Calu3 (cell line): ENCODE measurements around the gene SETMAR. TPM values are rescaled to one million over a fixed set of nuclear protein-coding genes. Genes with fewer than 3 reads are reported as not detected.

Experiments
- BruUV-seq: library from RNA; stranded (reverse); fragments of 400-500 nt; replicated peaks from 2 replicates; lab custom pipeline; 2021; lab: Mats Ljungman, UMichigan
- CTCF ChIA-PET: fragments of 300-600 bp; sonication (Branson Sonifier 250); formaldehyde crosslinking; loops from one replicate; lab custom pipeline; 2022; ENCODE audit warnings: antibody characterized with exemption; lab: Charles Lee
- DNase-seq: peaks from one replicate; pipeline ENCODE4 v3.0.0; 2022
- H3K27ac Mint-ChIP-seq: one replicate; pipeline ENCODE4 v1.8.0; 2022; ENCODE audit warnings: mixed read lengths; ENCODE audit not compliant: unreplicated experiment
- H3K27me3 Mint-ChIP-seq: one replicate; pipeline ENCODE4 v1.8.0; 2022; ENCODE audit warnings: mixed read lengths; ENCODE audit not compliant: unreplicated experiment
- H3K36me3 Mint-ChIP-seq: one replicate; pipeline ENCODE4 v1.8.0; 2022; ENCODE audit warnings: mild to moderate bottlenecking, moderate library complexity, mixed read lengths; ENCODE audit not compliant: insufficient read depth, unreplicated experiment
- H3K4me1 Mint-ChIP-seq: one replicate; pipeline ENCODE4 v1.8.0; 2022; ENCODE audit warnings: mild to moderate bottlenecking, low read depth, mixed read lengths; ENCODE audit not compliant: unreplicated experiment
- H3K4me3 Mint-ChIP-seq: one replicate; pipeline ENCODE4 v1.8.0; 2022; ENCODE audit warnings: mild to moderate bottlenecking, low read depth, moderate library complexity, mixed read lengths; ENCODE audit not compliant: unreplicated experiment
- H3K9me3 Mint-ChIP-seq: one replicate; pipeline ENCODE4 v1.8.0; 2022; ENCODE audit warnings: low read depth, mixed read lengths; ENCODE audit not compliant: unreplicated experiment
- intact Hi-C: fragments of 100-400 bp; cut with micrococcal nuclease; formaldehyde crosslinking; loops from one replicate; pipeline ENCODE4 v1.10.0; 2022; ENCODE audit not compliant: unreplicated experiment
- total RNA-seq: library from RNA; stranded (reverse); gene quantifications from 2 replicates; pipeline ENCODE4 v1.2.3, GENCODE V29; 2022
- TF ChIP-seq, protein P1 (sequence below): fragments of 200-600 bp; IDR thresholded peaks from one replicate; pipeline ENCODE4 v1.8.0; 2022; ENCODE audit warnings: antibody characterized with exemption; ENCODE audit not compliant: unreplicated experiment

The SETMAR gene
- total RNA-seq, 1 experiment from 2014 or later: 7.8 TPM

DNA sequence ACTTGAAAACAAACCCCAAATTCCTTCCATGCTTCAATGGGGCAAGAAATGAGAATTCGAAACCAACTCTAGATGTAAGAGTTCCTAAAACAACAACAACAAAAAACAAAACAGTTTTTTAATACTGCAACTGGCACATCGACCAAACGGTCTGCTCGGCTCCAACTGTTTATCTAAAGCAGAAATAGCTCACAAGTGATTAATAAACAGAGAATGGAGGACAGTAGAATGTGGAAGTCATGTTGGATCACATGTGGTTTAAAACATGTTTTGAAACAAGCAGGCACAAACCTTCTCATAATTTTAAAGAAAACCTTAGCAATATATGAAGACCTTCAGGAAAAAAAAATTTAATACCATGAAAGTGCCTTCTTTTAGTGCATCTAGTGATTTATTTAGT lies 55.1 kb downstream of the SETMAR start:
- Mint-ChIP-seq H3K4me3 (no peak overlapping the region), H3K36me3 (no peaks in the 10 kb centered on the region), H3K27ac (no peak overlapping the region), H3K4me1 (peaks cover 10% of the 10 kb centered on the region), H3K9me3 (no peaks in the 10 kb centered on the region), H3K27me3 (no peaks in the 10 kb centered on the region)
- intact Hi-C loops: loop anchor here (5.0 kb wide), 1 partner anchor 134 kb away; the partner anchor contains the start of gene ITPR1
- DNase-seq: no peak
- CTCF ChIA-PET: interaction anchor here (0.7 kb wide), 1 partner anchor 673 kb away, joined by 3 read pairs; no protein-coding TSS in a partner anchor
- BruUV-seq: no TSS peak
- TF ChIP-seq, protein P1, sequence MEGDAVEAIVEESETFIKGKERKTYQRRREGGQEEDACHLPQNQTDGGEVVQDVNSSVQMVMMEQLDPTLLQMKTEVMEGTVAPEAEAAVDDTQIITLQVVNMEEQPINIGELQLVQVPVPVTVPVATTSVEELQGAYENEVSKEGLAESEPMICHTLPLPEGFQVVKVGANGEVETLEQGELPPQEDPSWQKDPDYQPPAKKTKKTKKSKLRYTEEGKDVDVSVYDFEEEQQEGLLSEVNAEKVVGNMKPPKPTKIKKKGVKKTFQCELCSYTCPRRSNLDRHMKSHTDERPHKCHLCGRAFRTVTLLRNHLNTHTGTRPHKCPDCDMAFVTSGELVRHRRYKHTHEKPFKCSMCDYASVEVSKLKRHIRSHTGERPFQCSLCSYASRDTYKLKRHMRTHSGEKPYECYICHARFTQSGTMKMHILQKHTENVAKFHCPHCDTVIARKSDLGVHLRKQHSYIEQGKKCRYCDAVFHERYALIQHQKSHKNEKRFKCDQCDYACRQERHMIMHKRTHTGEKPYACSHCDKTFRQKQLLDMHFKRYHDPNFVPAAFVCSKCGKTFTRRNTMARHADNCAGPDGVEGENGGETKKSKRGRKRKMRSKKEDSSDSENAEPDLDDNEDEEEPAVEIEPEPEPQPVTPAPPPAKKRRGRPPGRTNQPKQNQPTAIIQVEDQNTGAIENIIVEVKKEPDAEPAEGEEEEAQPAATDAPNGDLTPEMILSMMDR: no peak

DNA sequence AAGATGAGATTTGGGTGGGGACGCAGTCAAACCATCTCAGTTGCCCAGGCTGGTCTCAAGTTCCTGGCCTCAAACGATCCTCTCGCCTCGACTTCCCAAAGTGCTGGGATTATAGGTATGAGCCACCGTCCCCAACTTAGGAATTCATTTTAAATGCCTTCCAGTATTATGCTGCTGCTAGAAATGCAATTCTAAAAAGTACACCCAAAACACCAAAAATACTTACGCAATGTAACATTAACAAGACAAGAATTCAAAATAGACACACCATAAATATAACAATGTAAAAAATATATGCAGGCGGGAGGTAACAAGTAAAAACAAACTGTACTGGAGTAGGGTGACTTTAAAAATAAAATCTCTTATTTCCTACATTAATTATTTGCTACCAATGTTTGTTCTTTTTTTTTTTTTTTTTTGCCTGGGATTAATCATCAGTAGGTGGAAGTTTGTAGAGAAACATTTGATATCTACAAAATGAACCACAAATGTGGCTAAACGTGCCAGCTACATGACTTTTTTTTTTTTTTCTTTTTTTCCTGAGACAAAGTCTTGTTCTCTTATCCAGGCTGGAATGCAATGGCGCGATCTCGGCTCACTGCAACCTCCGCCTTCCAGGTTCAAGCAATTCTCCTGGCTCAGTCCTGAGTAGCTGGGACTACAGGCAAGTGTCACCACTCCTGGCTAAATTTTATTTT lies 56.8 kb downstream of the SETMAR start:
- TF ChIP-seq, protein P1: no peak
- Mint-ChIP-seq H3K4me1 (peaks cover 10% of the 10 kb centered on the region), H3K27ac (no peak overlapping the region), H3K27me3 (no peaks in the 10 kb centered on the region), H3K36me3 (no peaks in the 10 kb centered on the region), H3K4me3 (no peak overlapping the region), H3K9me3 (no peaks in the 10 kb centered on the region)
- CTCF ChIA-PET: no interaction called here
- BruUV-seq: no TSS peak
- intact Hi-C loops: loop anchor here (5.0 kb wide), 1 partner anchor 132 kb away; the partner anchor contains the start of gene ITPR1
- DNase-seq: no peak

GRCh38 chr3:4360817-4361216 lies 57.6 kb downstream of the SETMAR start:
- H3K9me3 Mint-ChIP-seq: no peaks in the 10 kb centered on the region
- H3K27me3 Mint-ChIP-seq: no peaks in the 10 kb centered on the region
- no peak overlapping the region for H3K4me3 Mint-ChIP-seq
- TF ChIP-seq, protein P1: no peak
- no TSS peak for BruUV-seq
- CTCF ChIA-PET: no interaction called here
- intact Hi-C loops: no loop called here
- no peak for DNase-seq
- peaks cover 3% of the 10 kb centered on the region for H3K4me1 Mint-ChIP-seq
- H3K27ac Mint-ChIP-seq: no peak overlapping the region
- no peaks in the 10 kb centered on the region for H3K36me3 Mint-ChIP-seq

GRCh38 chr3:4362523-4362922 lies 59.4 kb downstream of the SETMAR start:
- CTCF ChIA-PET: no interaction called here

More at GRCh38 chr3:4362523-4362922, 59.4 kb downstream of the SETMAR start:
- Mint-ChIP-seq H3K4me1 (no peaks in the 10 kb centered on the region), H3K36me3 (no peaks in the 10 kb centered on the region), H3K4me3 (no peak overlapping the region), H3K9me3 (peaks cover 2% of the 10 kb centered on the region), H3K27me3 (no peaks in the 10 kb centered on the region), H3K27ac (no peak overlapping the region)
- TF ChIP-seq, protein P1: no peak
- BruUV-seq: no TSS peak
- no peak for DNase-seq
- intact Hi-C loops: no loop called here

Other genes starting within 250 kb of the SETMAR start
- 24.8 and 31.8 TPM in 2 replicates for gene SUMF1, start 163.9 kb downstream of the SETMAR start, total RNA-seq
- gene ITPR1, start 190.0 kb downstream of the SETMAR start, total RNA-seq: 4.2 and 6.2 TPM in 2 replicates